HepG2 (cell line): ENCODE data around the gene BRAF. TPM values are rescaled to one million over a fixed set of nuclear protein-coding genes. Genes with fewer than 3 reads are reported as not detected.

Experiments
- FUBP1 ChIP-seq: sonication (generic); formaldehyde crosslinking; IDR thresholded peaks from 2 replicates; pipeline ENCODE4 v1.5.1; 2020; ENCODE audit warnings: missing genetic modification reagents, mild to moderate bottlenecking, borderline replicate concordance
- KMT2B ChIP-seq: IDR thresholded peaks from 2 replicates; pipeline ENCODE4 v1.6.1; 2016; ENCODE audit warnings: missing genetic modification reagents, missing compliant biosample characterization
- MIXL1 ChIP-seq: IDR thresholded peaks from 2 replicates; pipeline ENCODE4 v1.6.1; 2016
- PRDM10 ChIP-seq: sonication (generic); formaldehyde crosslinking; IDR thresholded peaks from 2 replicates; pipeline ENCODE4 v1.4.0; 2020; ENCODE audit warnings: low read depth, missing genetic modification reagents
- PRDM4 ChIP-seq: sonication (generic); formaldehyde crosslinking; IDR thresholded peaks from 2 replicates; pipeline ENCODE4 v1.9.0; 2021; ENCODE audit warnings: missing genetic modification reagents, borderline replicate concordance
- RFX1 ChIP-seq: fragments of 450-650 bp; IDR thresholded peaks from 2 replicates; pipeline ENCODE4 v1.6.1; 2017
- XBP1 ChIP-seq: sonication (generic); formaldehyde crosslinking; IDR thresholded peaks from 2 replicates; pipeline ENCODE4 v1.5.0; 2020; ENCODE audit warnings: missing genetic modification reagents
- ZBTB4 ChIP-seq: sonication (generic); formaldehyde crosslinking; IDR thresholded peaks from 2 replicates; pipeline ENCODE4 v1.4.0; 2020; ENCODE audit warnings: missing genetic modification reagents, mild to moderate bottlenecking, borderline replicate concordance
- ZFAT ChIP-seq: sonication (generic); formaldehyde crosslinking; conservative IDR thresholded peaks from 2 replicates; pipeline ENCODE4 v1.8.1; 2023; ENCODE audit warnings: missing genetic modification reagents, inconsistent platforms
- ZNF280D ChIP-seq: sonication (generic); formaldehyde crosslinking; IDR thresholded peaks from 2 replicates; pipeline ENCODE4 v1.5.1; 2020; ENCODE audit warnings: mild to moderate bottlenecking, missing genetic modification reagents
- ZNF331 ChIP-seq: sonication (generic); formaldehyde crosslinking; IDR thresholded peaks from 2 replicates; pipeline ENCODE4 v1.4.0; 2020; ENCODE audit warnings: missing genetic modification reagents
- ZNF460 ChIP-seq: sonication (generic); formaldehyde crosslinking; IDR thresholded peaks from 2 replicates; pipeline ENCODE4 v1.5.1; 2020; ENCODE audit warnings: missing genetic modification reagents, mild to moderate bottlenecking, borderline replicate concordance
- ZNF746 ChIP-seq: sonication (generic); formaldehyde crosslinking; IDR thresholded peaks from 2 replicates; pipeline ENCODE4 v1.8.0; 2022; ENCODE audit warnings: mild to moderate bottlenecking, missing genetic modification reagents
- polyA plus RNA-seq, 8 experiments: library from polyadenylated mRNA; depleted of rRNA in 3 of 8; stranded (reverse) in 7 of 8; unstranded in 1 of 8; fragments of >200 nt; fragmentation: Illumina TruSeq in 4 of 8; extraction: Trizol in 4 of 8; gene quantifications; 2 replicates each; pipeline versions ENCODE4 v1.2.1 to v1.2.3, GENCODE V29; 2011 to 2016; ENCODE audit warnings: low read depth in 4 of 8, missing spikeins in 1 of 8, mixed read lengths in 1 of 8; ENCODE audit not compliant: insufficient read depth in 1 of 8
- total RNA-seq, 5 experiments: library from RNA; depleted of rRNA; stranded (reverse); fragments of >200 nt; fragmentation: Illumina TruSeq; extraction: Trizol; gene quantifications; 2 replicates each; pipeline ENCODE4 v1.2.3, GENCODE V29; 2016; ENCODE audit warnings: low read depth in 1 of 5

The BRAF gene
- total and polyA plus RNA-seq, 2 of the 13 experiments (the other 11 are each of a cell fraction or from before 2014, with no cell fraction given), result 12.5 to 13.4 TPM

GRCh38 chr7:140972344-140972743, 47.6 kb upstream of the BRAF start (continued):
- TF ChIP-seq ZBTB4 (CRISPR knock-in tag) (no peak), XBP1 (CRISPR knock-in tag) (no peak), ZNF460 (peak; percentile 5; the same call in 1 of the 2 replicates), RFX1 (no peak), PRDM10 (CRISPR knock-in tag) (no peak), ZNF280D (no peak), PRDM4 (CRISPR knock-in tag) (no peak), KMT2B (no peak), FUBP1 (CRISPR knock-in tag) (no peak), MIXL1 (CRISPR knock-in tag) (0 out of 2 replicates have a peak, but pooled peaks have one; percentile 47), ZFAT (CRISPR knock-in tag) (no peak), ZNF746 (CRISPR knock-in tag) (no peak), ZNF331 (CRISPR knock-in tag) (peak; percentile 20; the same call in 1 of the 2 replicates)
